ENCODE measurements around the gene GNMT. TPM values are rescaled to one million over a fixed set of nuclear protein-coding genes. Genes with fewer than 3 reads are reported as not detected.

Gene GNMT
- total and polyA plus RNA-seq, 9 of the 15 experiments (the other 6 are each of a cell fraction or from before 2014, with no cell fraction given): 0.11 to 0.29 (median 0.15) TPM; not detected in 6

- peak in 2 of 3 experiments; percentile 61 to 91; a peak in 3 of 6 replicates for TF ChIP-seq ZBTB11 (CRISPR knock-in tag; IDR thresholded peaks at IDR 0.05)
- 0 out of 2 replicates have a peak, but pooled peaks have one; percentile 46 for TF ChIP-seq ZSCAN29 (IDR thresholded peaks at IDR 0.05)
- TF ChIP-seq ZNF644 (tag; IDR thresholded peaks at IDR 0.05; ENCODE audit: low read depth): peak; percentile 53; the same call in 1 of the 2 replicates
- 0 out of 4 replicates have a peak, but pooled peaks of 1 of the 2 experiments have one; percentile 19 for TF ChIP-seq TRIM24 (IDR thresholded peaks at IDR 0.05)
- peak; percentile 75; the same call in 1 of the 2 replicates for TF ChIP-seq ZNF395 (CRISPR knock-in tag; IDR thresholded peaks at IDR 0.05)
- TF ChIP-seq RCOR1 (IDR thresholded peaks at IDR 0.05; ENCODE audit: borderline replicate concordance in 1 of 2, low read depth in 2 of 2, low read length in 2 of 2): peak in 1 of 2 experiments; percentile 12; a peak in 1 of 4 replicates
- TF ChIP-seq FOXM1 (IDR thresholded peaks at IDR 0.05; ENCODE audit: low read depth): peak; percentile 45; the same call in 1 of the 2 replicates
- peak; percentile 51; the same call in 1 of the 2 replicates for TF ChIP-seq FOXM1 (CRISPR knock-in tag; IDR thresholded peaks at IDR 0.05; ENCODE audit: low read depth)
- TF ChIP-seq VEZF1 (CRISPR knock-in tag; IDR thresholded peaks at IDR 0.05): peak; percentile 90
- peak; percentile 97; the same call in 1 of the 2 replicates for TF ChIP-seq PHF8 (IDR thresholded peaks at IDR 0.05; ENCODE audit: borderline replicate concordance, low read length)
- peak; percentile 55; the same call in 1 of the 2 replicates for TF ChIP-seq HOMEZ (CRISPR knock-in tag; IDR thresholded peaks at IDR 0.05)
- TF ChIP-seq ZNF584 (CRISPR knock-in tag; IDR thresholded peaks at IDR 0.05; ENCODE audit: low read depth): peak; percentile 25; the same call in 1 of the 2 replicates
- TF ChIP-seq ZNF830 (CRISPR knock-in tag; IDR thresholded peaks at IDR 0.05): 0 out of 2 replicates have a peak, but pooled peaks have one; percentile 44
- no peak for TF ChIP-seq ZNF224 (CRISPR knock-in tag; IDR thresholded peaks at IDR 0.05)
- TF ChIP-seq ZKSCAN8 (CRISPR knock-in tag; IDR thresholded peaks at IDR 0.05): no peak
- no peak for TF ChIP-seq NFXL1 (CRISPR knock-in tag; IDR thresholded peaks at IDR 0.05)
- TF ChIP-seq NCOA1 (IDR thresholded peaks at IDR 0.05; ENCODE audit: low read depth): peak; percentile 55; the same call in 1 of the 2 replicates
These were observed 18.4 kb downstream of the GNMT start, which contains the start of gene PEX6 (continued) for GRCh38 chr6:42978839-42979522.

Measured in K562 (cell line).